Fibroblast of villous mesenchyme (primary cell): ENCODE data around the gene SLC35A1. TPM values are rescaled to one million over a fixed set of nuclear protein-coding genes. Genes with fewer than 3 reads are reported as not detected.
"Not testable (repeated sequence)": the region's sequence is repeated elsewhere in the genome, so short reads cannot be mapped to it uniquely, and the experiment has no call there.

Source experiments
- DNase-seq: peaks from one replicate; pipeline ENCODE4 v3.0.0-alpha.2; 2010; ENCODE audit warnings: low read depth
- H3K4me3 ChIP-seq: 2 replicates; pipeline ENCODE4 v1.5.1; 2011; ENCODE audit warnings: low read depth, mild to moderate bottlenecking, low read length
- total RNA-seq: library from RNA; depleted of rRNA; stranded (reverse); fragments of >200 nt; gene quantifications from 2 replicates; pipeline ENCODE4 v1.2.3, GENCODE V29; 2012
- TF ChIP-seq, protein P1 (sequence below): IDR thresholded peaks from 2 replicates; pipeline ENCODE4 v1.5.1; 2012; ENCODE audit warnings: low read depth, mild to moderate bottlenecking, low read length; ENCODE audit not compliant: insufficient read depth

The SLC35A1 gene
- total RNA-seq, 1 donor: 18.6 TPM

DNA sequence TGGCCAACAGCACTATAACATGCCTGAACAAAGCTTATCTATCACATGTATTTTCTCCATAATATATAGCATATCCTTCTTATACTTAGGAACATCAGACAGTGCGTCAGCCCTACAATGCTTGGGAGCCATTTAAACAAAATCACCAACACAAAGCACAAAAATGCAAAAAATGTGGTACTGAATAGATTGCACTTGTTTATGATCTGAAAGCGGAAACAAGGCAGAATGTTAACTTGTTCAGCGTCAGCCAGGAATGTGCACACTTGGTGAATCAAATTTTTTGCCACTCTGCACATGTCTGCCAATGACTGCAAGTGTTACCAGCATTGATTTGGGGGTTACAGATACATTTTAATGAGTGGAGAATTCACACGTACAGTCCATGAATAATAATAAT is 14.8 kb downstream of the SLC35A1 start:
- no peak for DNase-seq
- no peak overlapping the region for H3K4me3 ChIP-seq
- TF ChIP-seq, protein P1, sequence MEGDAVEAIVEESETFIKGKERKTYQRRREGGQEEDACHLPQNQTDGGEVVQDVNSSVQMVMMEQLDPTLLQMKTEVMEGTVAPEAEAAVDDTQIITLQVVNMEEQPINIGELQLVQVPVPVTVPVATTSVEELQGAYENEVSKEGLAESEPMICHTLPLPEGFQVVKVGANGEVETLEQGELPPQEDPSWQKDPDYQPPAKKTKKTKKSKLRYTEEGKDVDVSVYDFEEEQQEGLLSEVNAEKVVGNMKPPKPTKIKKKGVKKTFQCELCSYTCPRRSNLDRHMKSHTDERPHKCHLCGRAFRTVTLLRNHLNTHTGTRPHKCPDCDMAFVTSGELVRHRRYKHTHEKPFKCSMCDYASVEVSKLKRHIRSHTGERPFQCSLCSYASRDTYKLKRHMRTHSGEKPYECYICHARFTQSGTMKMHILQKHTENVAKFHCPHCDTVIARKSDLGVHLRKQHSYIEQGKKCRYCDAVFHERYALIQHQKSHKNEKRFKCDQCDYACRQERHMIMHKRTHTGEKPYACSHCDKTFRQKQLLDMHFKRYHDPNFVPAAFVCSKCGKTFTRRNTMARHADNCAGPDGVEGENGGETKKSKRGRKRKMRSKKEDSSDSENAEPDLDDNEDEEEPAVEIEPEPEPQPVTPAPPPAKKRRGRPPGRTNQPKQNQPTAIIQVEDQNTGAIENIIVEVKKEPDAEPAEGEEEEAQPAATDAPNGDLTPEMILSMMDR: no peak

- H3K4me3 ChIP-seq, DNase-seq: not testable (repeated sequence)
These were observed 16.6 kb downstream of the SLC35A1 start for GRCh38 chr6:87489326-87489725.

DNA sequence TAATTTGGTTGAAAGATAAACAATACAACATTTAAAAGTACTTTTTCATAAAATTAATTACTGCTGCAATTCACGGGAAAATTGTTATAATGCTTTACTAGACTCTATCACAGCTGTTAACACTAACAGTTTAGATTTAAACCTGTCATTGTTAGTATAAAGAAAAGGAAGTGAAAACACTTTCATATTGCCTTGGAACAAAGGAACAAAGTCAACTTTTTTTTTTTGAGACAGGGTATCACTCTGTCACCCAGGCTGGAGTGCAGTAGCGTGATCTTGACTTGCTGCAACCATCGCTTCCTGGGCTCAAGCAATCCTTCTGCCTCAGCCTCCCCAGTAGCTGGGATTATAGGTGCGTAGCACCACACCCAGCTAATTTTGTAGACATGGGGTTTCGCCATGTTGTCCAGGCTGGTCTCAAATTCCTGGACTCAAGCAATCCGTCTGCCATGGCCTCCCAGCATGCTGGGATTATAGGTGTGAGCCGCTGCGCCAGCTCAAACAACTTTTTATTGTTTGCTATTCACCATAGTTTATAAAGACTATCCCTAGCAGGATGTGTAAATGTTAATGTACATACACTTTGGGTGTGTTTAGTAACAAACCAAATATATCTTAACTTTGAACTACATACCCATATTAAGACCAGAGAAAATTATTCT is 22.1 kb downstream of the SLC35A1 start:
- TF ChIP-seq, protein P1: no peak
- no peak for DNase-seq

DNA sequence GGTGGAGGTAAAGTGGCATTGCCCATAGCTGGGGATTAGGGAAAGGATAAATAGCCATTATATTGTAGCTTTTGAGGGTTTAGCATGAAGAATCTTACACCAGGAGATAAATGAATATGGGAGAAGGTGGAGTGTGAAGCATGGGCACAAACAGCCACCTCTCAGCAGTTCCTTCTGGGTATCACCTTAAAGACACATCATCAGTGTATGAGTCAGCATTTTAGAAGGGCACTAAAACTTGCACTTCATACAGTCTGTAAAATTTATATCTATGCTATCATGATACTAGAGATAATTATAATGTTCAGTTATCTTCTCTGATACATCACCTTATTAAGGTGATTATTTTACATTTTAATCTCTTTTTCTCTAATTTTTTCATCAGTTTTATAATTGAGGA is 25.3 kb downstream of the SLC35A1 start:
- DNase-seq: no peak
- TF ChIP-seq, protein P1: no peak
- no peak overlapping the region for H3K4me3 ChIP-seq

More for the DNA sequence above, 22.1 kb downstream of the SLC35A1 start:
- no peak overlapping the region for H3K4me3 ChIP-seq

GRCh38 chr6:87501809-87502572 is 29.2 kb downstream of the SLC35A1 start:
- TF ChIP-seq, protein P1: no peak
- H3K4me3 ChIP-seq: no peak overlapping the region
- DNase-seq: no peak

GRCh38 chr6:87504441-87504840 is 31.7 kb downstream of the SLC35A1 start:
- H3K4me3 ChIP-seq: no peak overlapping the region
- TF ChIP-seq, protein P1: no peak
- no peak for DNase-seq

GRCh38 chr6:87514831-87515230 is 42.1 kb downstream of the SLC35A1 start:
- TF ChIP-seq, protein P1: no peak
- peak; percentile 26 for DNase-seq
- no peak overlapping the region for H3K4me3 ChIP-seq
